ENCODE results near the gene NT5E.

The NT5E gene

DNA sequence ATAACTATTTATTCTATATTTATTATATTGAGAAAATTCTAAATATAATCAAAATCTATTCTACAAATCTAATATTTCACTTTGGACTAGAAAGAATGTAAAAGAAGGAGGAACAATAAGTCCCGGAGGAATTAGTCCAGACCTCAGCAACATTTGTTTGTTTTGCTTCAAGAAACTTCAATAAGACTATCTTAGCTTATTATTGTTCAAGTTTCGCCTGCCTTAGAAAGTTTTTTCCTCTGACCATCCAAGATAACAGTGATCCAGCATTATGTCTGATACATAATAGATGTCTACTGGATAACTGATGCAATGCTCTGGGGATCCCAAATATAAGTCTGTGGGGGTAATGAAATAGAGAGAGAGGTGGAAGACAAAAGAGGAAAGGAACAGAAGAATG lies 28.7 kb upstream of the NT5E start:
- Histone ChIP-seq H3K79me2 (ENCODE audit: insufficient read depth, low read length) (no peaks in the 10 kb centered on the region), H3K9me2 (ENCODE audit: low read depth, low read length) (no peaks in the 10 kb centered on the region), H3K4me2 (ENCODE audit: low read length) (no peak overlapping the region), H4K20me1 (ENCODE audit: insufficient read depth, low read length) (no peaks in the 10 kb centered on the region), H3K9ac (ENCODE audit: low read length) (no peak overlapping the region), H3K4me1 (ENCODE audit: insufficient read depth, low read length, severe bottlenecking) (no peaks in the 10 kb centered on the region), H2AFZ (ENCODE audit: low read length) (no peak overlapping the region), H3K9me3 (ENCODE audit: low read length) (no peaks in the 10 kb centered on the region), H3K36me3 (ENCODE audit: insufficient read depth, low read length) (no peaks in the 10 kb centered on the region), H3K27me3 (ENCODE audit: insufficient read depth, low read length) (no peaks in the 10 kb centered on the region), H3K27ac (ENCODE audit: low read depth, low read length, poor library complexity, severe bottlenecking) (no peak overlapping the region), H3K4me3 (ENCODE audit: low read depth, low read length, poor library complexity, severe bottlenecking) (no peak overlapping the region), H3F3A (ENCODE audit: insufficient read depth, low read length) (no peaks in the 10 kb centered on the region)
- TF ChIP-seq EZH2 (IDR thresholded peaks at IDR 0.05; ENCODE audit: borderline replicate concordance, low read length) = no peak
- TF ChIP-seq, protein P1, sequence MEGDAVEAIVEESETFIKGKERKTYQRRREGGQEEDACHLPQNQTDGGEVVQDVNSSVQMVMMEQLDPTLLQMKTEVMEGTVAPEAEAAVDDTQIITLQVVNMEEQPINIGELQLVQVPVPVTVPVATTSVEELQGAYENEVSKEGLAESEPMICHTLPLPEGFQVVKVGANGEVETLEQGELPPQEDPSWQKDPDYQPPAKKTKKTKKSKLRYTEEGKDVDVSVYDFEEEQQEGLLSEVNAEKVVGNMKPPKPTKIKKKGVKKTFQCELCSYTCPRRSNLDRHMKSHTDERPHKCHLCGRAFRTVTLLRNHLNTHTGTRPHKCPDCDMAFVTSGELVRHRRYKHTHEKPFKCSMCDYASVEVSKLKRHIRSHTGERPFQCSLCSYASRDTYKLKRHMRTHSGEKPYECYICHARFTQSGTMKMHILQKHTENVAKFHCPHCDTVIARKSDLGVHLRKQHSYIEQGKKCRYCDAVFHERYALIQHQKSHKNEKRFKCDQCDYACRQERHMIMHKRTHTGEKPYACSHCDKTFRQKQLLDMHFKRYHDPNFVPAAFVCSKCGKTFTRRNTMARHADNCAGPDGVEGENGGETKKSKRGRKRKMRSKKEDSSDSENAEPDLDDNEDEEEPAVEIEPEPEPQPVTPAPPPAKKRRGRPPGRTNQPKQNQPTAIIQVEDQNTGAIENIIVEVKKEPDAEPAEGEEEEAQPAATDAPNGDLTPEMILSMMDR (IDR thresholded peaks at IDR 0.05; ENCODE audit: low read length) = no peak

DNA sequence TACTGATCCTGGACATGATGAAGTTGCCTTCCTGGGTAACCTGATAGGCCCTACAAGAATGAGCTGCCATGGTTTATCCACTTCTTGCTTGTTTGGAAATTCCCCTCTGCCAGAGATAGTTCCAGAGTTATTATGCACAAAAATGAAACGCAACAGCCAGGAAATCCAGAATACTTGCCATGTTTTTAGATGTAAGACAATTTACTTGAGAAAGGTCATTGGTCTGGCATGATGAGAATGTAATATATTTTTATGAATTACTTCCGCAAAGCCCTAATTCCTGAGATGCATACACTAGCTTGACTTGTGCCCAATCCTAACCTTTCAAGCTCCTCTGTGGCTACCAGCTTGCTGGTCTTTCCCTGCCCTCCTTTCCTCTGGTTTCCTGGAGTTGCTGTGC lies 27.9 kb upstream of the NT5E start:
- Histone ChIP-seq H3K4me3 (ENCODE audit: low read depth, low read length, poor library complexity, severe bottlenecking) (no peak overlapping the region), H3K9me3 (ENCODE audit: low read length) (no peaks in the 10 kb centered on the region), H2AFZ (ENCODE audit: low read length) (no peak overlapping the region), H3K4me1 (ENCODE audit: insufficient read depth, low read length, severe bottlenecking) (no peaks in the 10 kb centered on the region), H3F3A (ENCODE audit: insufficient read depth, low read length) (no peaks in the 10 kb centered on the region), H3K9ac (ENCODE audit: low read length) (no peak overlapping the region), H4K20me1 (ENCODE audit: insufficient read depth, low read length) (no peaks in the 10 kb centered on the region), H3K79me2 (ENCODE audit: insufficient read depth, low read length) (no peaks in the 10 kb centered on the region), H3K4me2 (ENCODE audit: low read length) (no peak overlapping the region), H3K27ac (ENCODE audit: low read depth, low read length, poor library complexity, severe bottlenecking) (no peak overlapping the region), H3K27me3 (ENCODE audit: insufficient read depth, low read length) (no peaks in the 10 kb centered on the region), H3K9me2 (ENCODE audit: low read depth, low read length) (no peaks in the 10 kb centered on the region), H3K36me3 (ENCODE audit: insufficient read depth, low read length) (no peaks in the 10 kb centered on the region)
- no peak for TF ChIP-seq EZH2 (IDR thresholded peaks at IDR 0.05; ENCODE audit: borderline replicate concordance, low read length)
- TF ChIP-seq, protein P1 (IDR thresholded peaks at IDR 0.05; ENCODE audit: low read length) = no peak

DNA sequence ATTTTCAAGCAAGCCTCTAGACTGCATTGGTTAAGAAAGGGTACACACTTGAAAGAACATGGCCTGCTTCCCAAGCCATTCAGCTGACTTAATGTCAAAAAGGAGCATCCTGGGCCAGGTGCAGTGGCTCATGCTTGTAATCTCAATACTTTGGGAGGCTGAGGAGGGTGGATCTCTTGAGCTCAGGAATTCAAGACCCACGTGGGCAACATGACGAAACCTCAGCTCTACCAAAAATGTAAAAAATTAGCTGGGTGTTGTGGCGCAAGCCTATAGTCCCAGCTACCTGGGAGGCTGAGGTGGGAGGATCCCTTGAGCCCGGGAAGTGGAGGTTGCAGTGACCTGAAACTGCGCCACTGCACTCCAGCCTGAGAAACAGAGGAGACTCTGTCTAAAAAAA lies 26.9 kb upstream of the NT5E start:
- H3K27ac ChIP-seq (ENCODE audit: low read depth, low read length, poor library complexity, severe bottlenecking) = no peak overlapping the region
- H3K36me3 ChIP-seq (ENCODE audit: insufficient read depth, low read length) = no peaks in the 10 kb centered on the region
- no peaks in the 10 kb centered on the region for H3K9me2 ChIP-seq (ENCODE audit: low read depth, low read length)
- no peaks in the 10 kb centered on the region for H3K79me2 ChIP-seq (ENCODE audit: insufficient read depth, low read length)
- no peaks in the 10 kb centered on the region for H3F3A ChIP-seq (ENCODE audit: insufficient read depth, low read length)
- no peaks in the 10 kb centered on the region for H3K27me3 ChIP-seq (ENCODE audit: insufficient read depth, low read length)
- H4K20me1 ChIP-seq (ENCODE audit: insufficient read depth, low read length) = no peaks in the 10 kb centered on the region
- no peaks in the 10 kb centered on the region for H3K4me1 ChIP-seq (ENCODE audit: insufficient read depth, low read length, severe bottlenecking)
- no peak overlapping the region for H2AFZ ChIP-seq (ENCODE audit: low read length)
- H3K9ac ChIP-seq (ENCODE audit: low read length) = no peak overlapping the region
- H3K4me3 ChIP-seq (ENCODE audit: low read depth, low read length, poor library complexity, severe bottlenecking) = no peak overlapping the region
- H3K4me2 ChIP-seq (ENCODE audit: low read length) = no peak overlapping the region
- H3K9me3 ChIP-seq (ENCODE audit: low read length) = no peaks in the 10 kb centered on the region
- no peak for TF ChIP-seq EZH2 (IDR thresholded peaks at IDR 0.05; ENCODE audit: borderline replicate concordance, low read length)
- TF ChIP-seq, protein P1 (IDR thresholded peaks at IDR 0.05; ENCODE audit: low read length) = no peak

Measured in OCI-LY1 (cell line).